Osteocyte (in vitro differentiated cells): ENCODE measurements around the gene CMTM1. TPM values are rescaled to one million over a fixed set of nuclear protein-coding genes. Genes with fewer than 3 reads are reported as not detected.
"Not testable (repeated sequence)": the region's sequence is repeated elsewhere in the genome, so short reads cannot be mapped to it uniquely, and the experiment has no call there.

Experiments used
- DNase-seq: peaks from one replicate; pipeline ENCODE4 v3.0.0; 2021; ENCODE audit warnings: mixed read lengths; ENCODE audit not compliant: unreplicated experiment; ENCODE audit errors: extremely low spot score
- H3K27ac Mint-ChIP-seq: one replicate; pipeline ENCODE4 v1.8.0; 2021; ENCODE audit warnings: mild to moderate bottlenecking, mixed read lengths; ENCODE audit not compliant: unreplicated experiment
- H3K27me3 Mint-ChIP-seq: one replicate; pipeline ENCODE4 v1.8.0; 2021; ENCODE audit warnings: mixed read lengths; ENCODE audit not compliant: unreplicated experiment
- H3K36me3 Mint-ChIP-seq: one replicate; pipeline ENCODE4 v1.8.0; 2021; ENCODE audit warnings: mixed read lengths; ENCODE audit not compliant: unreplicated experiment
- H3K4me1 Mint-ChIP-seq: one replicate; pipeline ENCODE4 v1.8.0; 2021; ENCODE audit warnings: mixed read lengths; ENCODE audit not compliant: unreplicated experiment
- H3K4me3 Mint-ChIP-seq: one replicate; pipeline ENCODE4 v1.8.0; 2021; ENCODE audit warnings: mild to moderate bottlenecking, moderate library complexity, mixed read lengths; ENCODE audit not compliant: unreplicated experiment
- H3K9me3 Mint-ChIP-seq: one replicate; pipeline ENCODE4 v1.8.0; 2021; ENCODE audit warnings: mixed read lengths; ENCODE audit not compliant: unreplicated experiment
- CTCF ChIP-seq: fragments of 200-600 bp; sonication (generic); IDR thresholded peaks from 2 replicates; pipeline ENCODE4 v1.5.0; 2021; ENCODE audit warnings: antibody characterized with exemption, mild to moderate bottlenecking, moderate library complexity
- total RNA-seq: library from RNA; stranded (reverse); gene quantifications from 2 replicates; pipeline ENCODE4 v1.2.1, GENCODE V29; 2021

The CMTM1 gene
- total RNA-seq, 1 donor from 2014 or later = 7.8 TPM

- no peak for DNase-seq
- no peak overlapping the region for H3K4me3 Mint-ChIP-seq
- no peaks in the 10 kb centered on the region for H3K36me3 Mint-ChIP-seq
- TF ChIP-seq CTCF = no peak
- H3K9me3 Mint-ChIP-seq = no peaks in the 10 kb centered on the region
- H3K27me3 Mint-ChIP-seq = peaks cover 6% of the 10 kb centered on the region
- no peaks in the 10 kb centered on the region for H3K4me1 Mint-ChIP-seq
- no peak overlapping the region for H3K27ac Mint-ChIP-seq
These were observed 24.1 kb downstream of the CMTM1 start for GRCh38 chr16:66590322-66590721.

GRCh38 chr16:66591018-66591417 is 24.8 kb downstream of the CMTM1 start:
- TF ChIP-seq CTCF = no peak
- DNase-seq = no peak
- Mint-ChIP-seq H3K27me3 (peaks cover 6% of the 10 kb centered on the region), H3K36me3 (no peaks in the 10 kb centered on the region), H3K9me3 (no peaks in the 10 kb centered on the region), H3K4me3 (no peak overlapping the region), H3K4me1 (no peaks in the 10 kb centered on the region), H3K27ac (no peak overlapping the region)

- Mint-ChIP-seq H3K27ac (no peak overlapping the region), H3K27me3 (peaks cover 6% of the 10 kb centered on the region), H3K4me3 (no peak overlapping the region), H3K36me3 (no peaks in the 10 kb centered on the region), H3K4me1 (no peaks in the 10 kb centered on the region), H3K9me3 (no peaks in the 10 kb centered on the region)
- DNase-seq = no peak
- no peak for TF ChIP-seq CTCF
These were observed 26.0 kb downstream of the CMTM1 start for GRCh38 chr16:66592241-66592640.

GRCh38 chr16:66592814-66593213 is 26.6 kb downstream of the CMTM1 start:
- no peak for DNase-seq
- Mint-ChIP-seq H3K27ac (no peak overlapping the region), H3K9me3 (no peaks in the 10 kb centered on the region), H3K36me3 (no peaks in the 10 kb centered on the region), H3K4me1 (no peaks in the 10 kb centered on the region), H3K27me3 (peaks cover 6% of the 10 kb centered on the region), H3K4me3 (no peak overlapping the region)
- TF ChIP-seq CTCF = no peak

- Mint-ChIP-seq H3K27me3 (peaks cover 11% of the 10 kb centered on the region), H3K36me3 (no peaks in the 10 kb centered on the region), H3K9me3 (no peaks in the 10 kb centered on the region), H3K4me1 (no peaks in the 10 kb centered on the region), H3K4me3 (no peak overlapping the region), H3K27ac (no peak overlapping the region)
- TF ChIP-seq CTCF = no peak
- no peak for DNase-seq
These were observed 28.5 kb downstream of the CMTM1 start for GRCh38 chr16:66594739-66595138.

- H3K4me3 Mint-ChIP-seq, DNase-seq, H3K27me3 Mint-ChIP-seq, H3K9me3 Mint-ChIP-seq, H3K27ac Mint-ChIP-seq, H3K4me1 Mint-ChIP-seq, H3K36me3 Mint-ChIP-seq: not testable (repeated sequence)
These were observed 30.3 kb downstream of the CMTM1 start for GRCh38 chr16:66596559-66596958.
